GM23338 (cell line): ENCODE data around the gene ALS2.
"Not testable (repeated sequence)": the region's sequence is repeated elsewhere in the genome, so short reads cannot be mapped to it uniquely, and the experiment has no call there.

ENCODE experiments used
- CREB1 ChIP-seq: fragments of 250-450 bp; sonication (Bioruptor Pico); IDR thresholded peaks from 2 replicates; pipeline ENCODE4 v1.5.0; 2020; ENCODE audit warnings: low read depth, mild to moderate bottlenecking, moderate library complexity
- EZH2 ChIP-seq: fragments of 200-600 bp; sonication (generic); IDR thresholded peaks from one replicate; pipeline ENCODE4 v1.8.0; 2017; ENCODE audit warnings: antibody characterized with exemption, mild to moderate bottlenecking, low read depth; ENCODE audit not compliant: unreplicated experiment
- EZH2phosphoT487 ChIP-seq: fragments of 200-600 bp; sonication (generic); IDR thresholded peaks from one replicate; pipeline ENCODE4 v1.8.1; 2018; ENCODE audit warnings: antibody characterized with exemption; ENCODE audit not compliant: unreplicated experiment
- JUNB ChIP-seq: IDR thresholded peaks from one replicate; pipeline ENCODE4 v1.6.1; 2016; ENCODE audit warnings: antibody characterized with exemption; ENCODE audit not compliant: unreplicated experiment
- NANOG ChIP-seq: IDR thresholded peaks from 2 replicates; pipeline ENCODE4 v1.6.1; 2016; ENCODE audit warnings: antibody characterized with exemption, borderline replicate concordance
- POLR2AphosphoS5 ChIP-seq: IDR thresholded peaks from 2 replicates; pipeline ENCODE4 v1.6.1; 2016; ENCODE audit warnings: antibody characterized with exemption, low read depth
- STAT1 ChIP-seq: IDR thresholded peaks from one replicate; pipeline ENCODE4 v1.6.1; 2016; ENCODE audit warnings: antibody characterized with exemption; ENCODE audit not compliant: unreplicated experiment
- ZNF114 ChIP-seq: fragments of 250-450 bp; sonication (Bioruptor Pico); IDR thresholded peaks from 2 replicates; pipeline ENCODE4 v1.5.0; 2020; ENCODE audit warnings: mild to moderate bottlenecking, moderate library complexity
- ZNF331 ChIP-seq: fragments of 250-450 bp; sonication (Bioruptor Pico); IDR thresholded peaks from 2 replicates; pipeline ENCODE4 v1.5.0; 2020; ENCODE audit warnings: low read depth, mild to moderate bottlenecking, moderate library complexity
- TF ChIP-seq, protein P1 (sequence below), 2 experiments: fragments of 200-600 bp in 1 of 2; sonication (generic) in 1 of 2; conservative IDR thresholded peaks; 2 replicates each; pipeline versions ENCODE4 v1.5.1 to v1.6.1; 2016 to 2017; ENCODE audit warnings: antibody characterized with exemption in 2 of 2, low read depth in 2 of 2, mild to moderate bottlenecking in 2 of 2, moderate library complexity in 1 of 2
- TF ChIP-seq, protein P2 (sequence below): IDR thresholded peaks from one replicate; pipeline ENCODE4 v1.6.1; 2018; ENCODE audit warnings: antibody characterized with exemption; ENCODE audit not compliant: unreplicated experiment
- TF ChIP-seq, protein P3 (sequence below): IDR thresholded peaks from 2 replicates; pipeline ENCODE4 v1.6.1; 2016; ENCODE audit warnings: antibody characterized with exemption
- TF ChIP-seq, protein P4 (sequence below): fragments of 250-450 bp; sonication (Bioruptor Pico); IDR thresholded peaks from 2 replicates; pipeline ENCODE4 v1.5.0; 2020; ENCODE audit warnings: mild to moderate bottlenecking, moderate library complexity

DNA sequence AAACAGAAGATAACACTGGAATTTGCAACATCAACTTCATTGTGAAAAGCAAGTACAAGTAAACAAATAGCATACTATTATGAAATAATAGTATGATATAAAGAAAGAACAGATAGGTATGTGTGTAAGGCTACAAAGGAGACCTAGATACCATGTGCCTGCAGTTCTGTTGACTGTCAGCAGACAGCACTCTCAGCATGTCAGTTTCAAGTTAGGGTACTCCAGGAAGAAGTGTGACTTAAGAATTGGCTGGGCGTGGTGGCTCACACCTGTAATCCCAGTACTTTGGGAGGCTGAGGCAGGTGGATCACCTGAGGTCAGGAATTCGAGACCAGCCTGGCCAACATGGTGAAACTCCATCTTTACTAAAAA is 18.2 kb upstream of the ALS2 start:
- TF ChIP-seq, protein P1, sequence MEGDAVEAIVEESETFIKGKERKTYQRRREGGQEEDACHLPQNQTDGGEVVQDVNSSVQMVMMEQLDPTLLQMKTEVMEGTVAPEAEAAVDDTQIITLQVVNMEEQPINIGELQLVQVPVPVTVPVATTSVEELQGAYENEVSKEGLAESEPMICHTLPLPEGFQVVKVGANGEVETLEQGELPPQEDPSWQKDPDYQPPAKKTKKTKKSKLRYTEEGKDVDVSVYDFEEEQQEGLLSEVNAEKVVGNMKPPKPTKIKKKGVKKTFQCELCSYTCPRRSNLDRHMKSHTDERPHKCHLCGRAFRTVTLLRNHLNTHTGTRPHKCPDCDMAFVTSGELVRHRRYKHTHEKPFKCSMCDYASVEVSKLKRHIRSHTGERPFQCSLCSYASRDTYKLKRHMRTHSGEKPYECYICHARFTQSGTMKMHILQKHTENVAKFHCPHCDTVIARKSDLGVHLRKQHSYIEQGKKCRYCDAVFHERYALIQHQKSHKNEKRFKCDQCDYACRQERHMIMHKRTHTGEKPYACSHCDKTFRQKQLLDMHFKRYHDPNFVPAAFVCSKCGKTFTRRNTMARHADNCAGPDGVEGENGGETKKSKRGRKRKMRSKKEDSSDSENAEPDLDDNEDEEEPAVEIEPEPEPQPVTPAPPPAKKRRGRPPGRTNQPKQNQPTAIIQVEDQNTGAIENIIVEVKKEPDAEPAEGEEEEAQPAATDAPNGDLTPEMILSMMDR (conservative IDR thresholded peaks at IDR 0.05; ENCODE audit: low read depth in 2 of 2), result peak; percentile 59 to 86
- not testable (repeated sequence) for TF ChIP-seq POLR2AphosphoS5; EZH2; CREB1; STAT1; NANOG; EZH2phosphoT487; ZNF114 (CRISPR knock-in tag); ZNF331 (CRISPR knock-in tag); JUNB
- TF ChIP-seq, protein P2, sequence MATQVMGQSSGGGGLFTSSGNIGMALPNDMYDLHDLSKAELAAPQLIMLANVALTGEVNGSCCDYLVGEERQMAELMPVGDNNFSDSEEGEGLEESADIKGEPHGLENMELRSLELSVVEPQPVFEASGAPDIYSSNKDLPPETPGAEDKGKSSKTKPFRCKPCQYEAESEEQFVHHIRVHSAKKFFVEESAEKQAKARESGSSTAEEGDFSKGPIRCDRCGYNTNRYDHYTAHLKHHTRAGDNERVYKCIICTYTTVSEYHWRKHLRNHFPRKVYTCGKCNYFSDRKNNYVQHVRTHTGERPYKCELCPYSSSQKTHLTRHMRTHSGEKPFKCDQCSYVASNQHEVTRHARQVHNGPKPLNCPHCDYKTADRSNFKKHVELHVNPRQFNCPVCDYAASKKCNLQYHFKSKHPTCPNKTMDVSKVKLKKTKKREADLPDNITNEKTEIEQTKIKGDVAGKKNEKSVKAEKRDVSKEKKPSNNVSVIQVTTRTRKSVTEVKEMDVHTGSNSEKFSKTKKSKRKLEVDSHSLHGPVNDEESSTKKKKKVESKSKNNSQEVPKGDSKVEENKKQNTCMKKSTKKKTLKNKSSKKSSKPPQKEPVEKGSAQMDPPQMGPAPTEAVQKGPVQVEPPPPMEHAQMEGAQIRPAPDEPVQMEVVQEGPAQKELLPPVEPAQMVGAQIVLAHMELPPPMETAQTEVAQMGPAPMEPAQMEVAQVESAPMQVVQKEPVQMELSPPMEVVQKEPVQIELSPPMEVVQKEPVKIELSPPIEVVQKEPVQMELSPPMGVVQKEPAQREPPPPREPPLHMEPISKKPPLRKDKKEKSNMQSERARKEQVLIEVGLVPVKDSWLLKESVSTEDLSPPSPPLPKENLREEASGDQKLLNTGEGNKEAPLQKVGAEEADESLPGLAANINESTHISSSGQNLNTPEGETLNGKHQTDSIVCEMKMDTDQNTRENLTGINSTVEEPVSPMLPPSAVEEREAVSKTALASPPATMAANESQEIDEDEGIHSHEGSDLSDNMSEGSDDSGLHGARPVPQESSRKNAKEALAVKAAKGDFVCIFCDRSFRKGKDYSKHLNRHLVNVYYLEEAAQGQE, result not testable (repeated sequence)
- TF ChIP-seq, protein P3, sequence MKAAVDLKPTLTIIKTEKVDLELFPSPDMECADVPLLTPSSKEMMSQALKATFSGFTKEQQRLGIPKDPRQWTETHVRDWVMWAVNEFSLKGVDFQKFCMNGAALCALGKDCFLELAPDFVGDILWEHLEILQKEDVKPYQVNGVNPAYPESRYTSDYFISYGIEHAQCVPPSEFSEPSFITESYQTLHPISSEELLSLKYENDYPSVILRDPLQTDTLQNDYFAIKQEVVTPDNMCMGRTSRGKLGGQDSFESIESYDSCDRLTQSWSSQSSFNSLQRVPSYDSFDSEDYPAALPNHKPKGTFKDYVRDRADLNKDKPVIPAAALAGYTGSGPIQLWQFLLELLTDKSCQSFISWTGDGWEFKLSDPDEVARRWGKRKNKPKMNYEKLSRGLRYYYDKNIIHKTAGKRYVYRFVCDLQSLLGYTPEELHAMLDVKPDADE, result not testable (repeated sequence)
- TF ChIP-seq, protein P4, sequence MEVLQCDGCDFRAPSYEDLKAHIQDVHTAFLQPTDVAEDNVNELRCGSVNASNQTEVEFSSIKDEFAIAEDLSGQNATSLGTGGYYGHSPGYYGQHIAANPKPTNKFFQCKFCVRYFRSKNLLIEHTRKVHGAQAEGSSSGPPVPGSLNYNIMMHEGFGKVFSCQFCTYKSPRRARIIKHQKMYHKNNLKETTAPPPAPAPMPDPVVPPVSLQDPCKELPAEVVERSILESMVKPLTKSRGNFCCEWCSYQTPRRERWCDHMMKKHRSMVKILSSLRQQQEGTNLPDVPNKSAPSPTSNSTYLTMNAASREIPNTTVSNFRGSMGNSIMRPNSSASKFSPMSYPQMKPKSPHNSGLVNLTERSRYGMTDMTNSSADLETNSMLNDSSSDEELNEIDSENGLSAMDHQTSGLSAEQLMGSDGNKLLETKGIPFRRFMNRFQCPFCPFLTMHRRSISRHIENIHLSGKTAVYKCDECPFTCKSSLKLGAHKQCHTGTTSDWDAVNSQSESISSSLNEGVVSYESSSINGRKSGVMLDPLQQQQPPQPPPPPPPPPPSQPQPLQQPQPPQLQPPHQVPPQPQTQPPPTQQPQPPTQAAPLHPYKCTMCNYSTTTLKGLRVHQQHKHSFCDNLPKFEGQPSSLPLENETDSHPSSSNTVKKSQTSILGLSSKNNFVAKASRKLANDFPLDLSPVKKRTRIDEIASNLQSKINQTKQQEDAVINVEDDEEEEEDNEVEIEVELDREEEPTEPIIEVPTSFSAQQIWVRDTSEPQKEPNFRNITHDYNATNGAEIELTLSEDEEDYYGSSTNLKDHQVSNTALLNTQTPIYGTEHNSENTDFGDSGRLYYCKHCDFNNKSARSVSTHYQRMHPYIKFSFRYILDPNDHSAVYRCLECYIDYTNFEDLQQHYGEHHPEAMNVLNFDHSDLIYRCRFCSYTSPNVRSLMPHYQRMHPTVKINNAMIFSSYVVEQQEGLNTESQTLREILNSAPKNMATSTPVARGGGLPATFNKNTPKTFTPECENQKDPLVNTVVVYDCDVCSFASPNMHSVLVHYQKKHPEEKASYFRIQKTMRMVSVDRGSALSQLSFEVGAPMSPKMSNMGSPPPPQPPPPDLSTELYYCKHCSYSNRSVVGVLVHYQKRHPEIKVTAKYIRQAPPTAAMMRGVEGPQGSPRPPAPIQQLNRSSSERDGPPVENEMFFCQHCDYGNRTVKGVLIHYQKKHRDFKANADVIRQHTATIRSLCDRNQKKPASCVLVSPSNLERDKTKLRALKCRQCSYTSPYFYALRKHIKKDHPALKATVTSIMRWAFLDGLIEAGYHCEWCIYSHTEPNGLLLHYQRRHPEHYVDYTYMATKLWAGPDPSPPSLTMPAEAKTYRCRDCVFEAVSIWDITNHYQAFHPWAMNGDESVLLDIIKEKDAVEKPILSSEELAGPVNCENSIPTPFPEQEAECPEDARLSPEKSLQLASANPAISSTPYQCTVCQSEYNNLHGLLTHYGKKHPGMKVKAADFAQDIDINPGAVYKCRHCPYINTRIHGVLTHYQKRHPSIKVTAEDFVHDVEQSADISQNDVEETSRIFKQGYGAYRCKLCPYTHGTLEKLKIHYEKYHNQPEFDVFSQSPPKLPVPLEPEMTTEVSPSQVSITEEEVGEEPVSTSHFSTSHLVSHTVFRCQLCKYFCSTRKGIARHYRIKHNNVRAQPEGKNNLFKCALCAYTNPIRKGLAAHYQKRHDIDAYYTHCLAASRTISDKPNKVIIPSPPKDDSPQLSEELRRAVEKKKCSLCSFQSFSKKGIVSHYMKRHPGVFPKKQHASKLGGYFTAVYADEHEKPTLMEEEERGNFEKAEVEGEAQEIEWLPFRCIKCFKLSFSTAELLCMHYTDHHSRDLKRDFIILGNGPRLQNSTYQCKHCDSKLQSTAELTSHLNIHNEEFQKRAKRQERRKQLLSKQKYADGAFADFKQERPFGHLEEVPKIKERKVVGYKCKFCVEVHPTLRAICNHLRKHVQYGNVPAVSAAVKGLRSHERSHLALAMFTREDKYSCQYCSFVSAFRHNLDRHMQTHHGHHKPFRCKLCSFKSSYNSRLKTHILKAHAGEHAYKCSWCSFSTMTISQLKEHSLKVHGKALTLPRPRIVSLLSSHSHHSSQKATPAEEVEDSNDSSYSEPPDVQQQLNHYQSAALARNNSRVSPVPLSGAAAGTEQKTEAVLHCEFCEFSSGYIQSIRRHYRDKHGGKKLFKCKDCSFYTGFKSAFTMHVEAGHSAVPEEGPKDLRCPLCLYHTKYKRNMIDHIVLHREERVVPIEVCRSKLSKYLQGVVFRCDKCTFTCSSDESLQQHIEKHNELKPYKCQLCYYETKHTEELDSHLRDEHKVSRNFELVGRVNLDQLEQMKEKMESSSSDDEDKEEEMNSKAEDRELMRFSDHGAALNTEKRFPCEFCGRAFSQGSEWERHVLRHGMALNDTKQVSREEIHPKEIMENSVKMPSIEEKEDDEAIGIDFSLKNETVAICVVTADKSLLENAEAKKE (CRISPR knock-in tag), result not testable (repeated sequence)
